ENCODE results near the gene LRRC73.

DNA sequence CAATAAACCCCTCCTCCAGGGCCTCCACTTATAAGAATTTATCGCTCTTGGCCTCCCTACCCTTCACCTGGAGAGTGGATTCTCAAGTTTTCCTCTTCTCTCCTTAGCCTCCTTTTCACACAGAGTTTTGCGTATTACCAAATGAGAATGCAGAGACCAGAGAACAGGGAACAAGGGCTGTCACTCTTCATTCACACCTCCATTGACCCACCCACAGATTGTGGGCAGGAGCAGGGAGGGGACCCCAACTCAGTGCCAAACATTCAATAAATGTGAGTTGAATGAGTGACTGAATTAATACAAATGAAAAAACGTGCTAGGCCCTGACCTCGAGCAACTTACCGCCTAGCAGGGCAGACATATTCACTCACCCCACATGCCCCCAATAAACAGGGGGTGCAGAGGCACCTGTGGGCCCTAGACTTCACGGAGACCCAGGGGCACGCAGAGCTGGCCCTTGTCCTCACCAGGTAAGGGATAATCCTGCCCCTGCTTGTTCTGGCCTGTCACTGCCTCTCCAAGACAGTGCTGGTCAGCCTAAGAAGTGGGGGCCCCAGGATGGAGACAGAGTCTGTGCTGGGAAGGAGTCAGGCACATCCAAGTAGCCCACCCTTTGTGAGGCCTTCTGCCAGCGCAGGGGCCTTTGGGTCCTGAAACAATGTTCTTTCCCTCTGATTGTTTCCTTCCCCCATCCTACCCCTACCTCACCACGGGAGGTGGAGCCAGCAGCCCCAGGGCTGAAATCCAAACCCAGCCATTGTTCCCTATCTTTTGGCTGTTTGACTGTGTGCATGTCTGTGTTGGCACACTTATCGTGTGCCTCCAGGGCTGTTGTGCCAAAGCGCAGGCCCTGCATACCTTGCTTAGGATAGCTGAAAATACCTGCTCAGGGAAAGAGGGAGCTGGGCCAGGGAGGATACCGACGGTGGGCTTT is 41.1 kb downstream of the LRRC73 start:
- TF ChIP-seq ZNF341 (tag by site-specific recombination; IDR thresholded peaks at IDR 0.05; ENCODE audit: low read depth): no peak
- TF ChIP-seq ZNF239 (tag by site-specific recombination; IDR thresholded peaks at IDR 0.05): no peak
- no peak for TF ChIP-seq CTCF (tag by site-specific recombination; IDR thresholded peaks at IDR 0.05)
- no peak for TF ChIP-seq HOXA7 (CRISPR knock-in tag; IDR thresholded peaks at IDR 0.05; ENCODE audit: borderline replicate concordance)
- no peak for TF ChIP-seq REPIN1 (tag by site-specific recombination; IDR thresholded peaks at IDR 0.05; ENCODE audit: low read depth)
- TF ChIP-seq ZNF416 (tag by site-specific recombination; IDR thresholded peaks at IDR 0.05): no peak
- no peak for TF ChIP-seq ZNF501 (tag by site-specific recombination; IDR thresholded peaks at IDR 0.05)

All from HEK293 (cell line).